Fibroblast of lung (primary cell): ENCODE results near the gene FXYD6. TPM values are rescaled to one million over a fixed set of nuclear protein-coding genes. Genes with fewer than 3 reads are reported as not detected.

Source experiments
- DNase-seq, 2 donors: peaks; one replicate each; pipeline versions ENCODE4 v3.0.0 to v3.0.0-alpha.2; 2010; ENCODE audit warnings: low read depth in 2 of 2
- H2AFZ ChIP-seq: 2 replicates; pipeline ENCODE4 v1.5.1; 2012; ENCODE audit warnings: low read length, control low read depth, inconsistent platforms
- H3K27ac ChIP-seq: 2 replicates; pipeline ENCODE4 v1.5.1; 2011; ENCODE audit warnings: low read length, control low read depth; ENCODE audit not compliant: insufficient read depth
- H3K27me3 ChIP-seq: 2 replicates; pipeline ENCODE4 v1.5.1; 2011; ENCODE audit warnings: mild to moderate bottlenecking, low read length; ENCODE audit not compliant: control insufficient read depth, insufficient read depth
- H3K36me3 ChIP-seq: 2 replicates; pipeline ENCODE4 v1.5.1; 2011; ENCODE audit warnings: low read length; ENCODE audit not compliant: control insufficient read depth, insufficient read depth
- H3K4me1 ChIP-seq: 2 replicates; pipeline ENCODE4 v1.5.1; 2011; ENCODE audit warnings: low read length; ENCODE audit not compliant: control insufficient read depth, insufficient read depth; ENCODE audit errors: extremely low read depth
- H3K4me2 ChIP-seq: 2 replicates; pipeline ENCODE4 v1.5.1; 2011; ENCODE audit warnings: low read length, control low read depth; ENCODE audit not compliant: insufficient read depth; ENCODE audit errors: extremely low read depth
- H3K4me3 ChIP-seq, 4 experiments: fragments of 200-600 bp in 1 of 4; sonication (generic) in 1 of 4; replicated peaks in 1 of 4; 2 replicates each; pipeline ENCODE4 v1.5.1; 2011 to 2016; ENCODE audit warnings: low read length in 4 of 4, low read depth in 3 of 4, mild to moderate bottlenecking in 3 of 4, control low read depth in 2 of 4, inconsistent platforms in 1 of 4, mixed read lengths in 1 of 4; ENCODE audit not compliant: insufficient read depth in 1 of 4; ENCODE audit errors: control extremely low read depth in 1 of 4
- H3K79me2 ChIP-seq: 2 replicates; pipeline ENCODE4 v1.5.1; 2012; ENCODE audit warnings: mild to moderate bottlenecking, low read length, inconsistent platforms; ENCODE audit not compliant: control insufficient read depth, insufficient read depth
- H3K9ac ChIP-seq: 2 replicates; pipeline ENCODE4 v1.5.1; 2011; ENCODE audit warnings: mild to moderate bottlenecking, low read length, control low read depth; ENCODE audit not compliant: insufficient read depth
- H3K9me3 ChIP-seq: 2 replicates; pipeline ENCODE4 v1.5.1; 2012; ENCODE audit warnings: low read depth, low read length; ENCODE audit not compliant: control insufficient read depth, insufficient read depth
- H4K20me1 ChIP-seq: 2 replicates; pipeline ENCODE4 v1.5.1; 2011; ENCODE audit warnings: low read length; ENCODE audit not compliant: control insufficient read depth, insufficient read depth; ENCODE audit errors: extremely low read depth
- CTCF ChIP-seq, 2 donors: IDR thresholded peaks in 1 of 2; conservative IDR thresholded peaks in 1 of 2; 1 replicate in 1 of 2; 2 replicates in 1 of 2; pipeline ENCODE4 v1.5.1; 2011 to 2012; ENCODE audit warnings: low read length in 2 of 2, control low read depth in 1 of 2, inconsistent platforms in 1 of 2, low read depth in 1 of 2, mild to moderate bottlenecking in 1 of 2
- EZH2 ChIP-seq: IDR thresholded peaks from 2 replicates; pipeline ENCODE4 v1.5.1; 2012; ENCODE audit warnings: low read length, control low read depth, mild to moderate bottlenecking; ENCODE audit errors: missing control alignments
- polyA plus RNA-seq, 2 donors: library from polyadenylated mRNA; depleted of rRNA in 1 of 2; stranded (reverse) in 1 of 2; unstranded in 1 of 2; fragments of >200 nt; gene quantifications; 2 replicates each; pipeline ENCODE4 v1.2.1, GENCODE V29; 2011 to 2012; ENCODE audit warnings: missing spikeins in 1 of 2
- total RNA-seq: library from RNA; depleted of rRNA; stranded (reverse); fragments of >200 nt; gene quantifications from 2 replicates; pipeline ENCODE4 v1.2.1, GENCODE V29; 2014

FXYD6 gene
- total and polyA plus RNA-seq, 2 donors (not counting 1 experiment from before 2014, with no cell fraction given): 0.43 to 5.1 TPM

- no peak overlapping the region for H2AFZ ChIP-seq
- H3K4me2 ChIP-seq: no peak overlapping the region
- TF ChIP-seq EZH2 (no peak), CTCF (conservative IDR thresholded peaks at IDR 0.05 in 1 of 2, IDR thresholded peaks at IDR 0.05 in 1 of 2; ENCODE audit: low read depth in 1 of 2, low read length in 2 of 2) (no peak)
These were observed 21.6 kb upstream of the FXYD6 start for GRCh38 chr11:117898059-117898458.

GRCh38 chr11:117892651-117893050 lies 16.2 kb upstream of the FXYD6 start:
- no peak overlapping the region for H2AFZ ChIP-seq
- H3K27ac ChIP-seq: no peak overlapping the region
- no peak overlapping the region for H3K4me3 ChIP-seq
- peaks cover 2% of the 10 kb centered on the region for H4K20me1 ChIP-seq
- H3K4me2 ChIP-seq: no peak overlapping the region
- H3K79me2 ChIP-seq: no peaks in the 10 kb centered on the region
- H3K27me3 ChIP-seq: peaks cover 2% of the 10 kb centered on the region
- no peaks in the 10 kb centered on the region for H3K36me3 ChIP-seq
- no peak for DNase-seq
- no peak overlapping the region for H3K9ac ChIP-seq
- H3K4me1 ChIP-seq: no peaks in the 10 kb centered on the region
- no peaks in the 10 kb centered on the region for H3K9me3 ChIP-seq
- TF ChIP-seq EZH2 (no peak), CTCF (conservative IDR thresholded peaks at IDR 0.05 in 1 of 2, IDR thresholded peaks at IDR 0.05 in 1 of 2; ENCODE audit: low read depth in 1 of 2, low read length in 2 of 2) (no peak)

More at GRCh38 chr11:117898059-117898458, 21.6 kb upstream of the FXYD6 start:
- Histone ChIP-seq H3K36me3 (no peaks in the 10 kb centered on the region), H3K9ac (no peak overlapping the region), H3K4me3 (no peak overlapping the region), H3K27ac (no peak overlapping the region), H3K79me2 (no peaks in the 10 kb centered on the region), H3K4me1 (no peaks in the 10 kb centered on the region), H3K9me3 (no peaks in the 10 kb centered on the region), H4K20me1 (no peaks in the 10 kb centered on the region), H3K27me3 (peaks cover 2% of the 10 kb centered on the region)
- no peak for DNase-seq

- no peaks in the 10 kb centered on the region for H3K36me3 ChIP-seq
- no peak for DNase-seq
These were observed 14.9 kb upstream of the FXYD6 start for GRCh38 chr11:117891362-117891761.

More at GRCh38 chr11:117891362-117891761, 14.9 kb upstream of the FXYD6 start:
- no peaks in the 10 kb centered on the region for H3K79me2 ChIP-seq
- TF ChIP-seq CTCF (conservative IDR thresholded peaks at IDR 0.05 in 1 of 2, IDR thresholded peaks at IDR 0.05 in 1 of 2; ENCODE audit: low read depth in 1 of 2, low read length in 2 of 2) (no peak), EZH2 (no peak)
- H3K27ac ChIP-seq: no peak overlapping the region
- H3K9me3 ChIP-seq: no peaks in the 10 kb centered on the region
- H3K4me3 ChIP-seq: no peak overlapping the region
- H3K4me2 ChIP-seq: no peak overlapping the region
- H4K20me1 ChIP-seq: peaks cover 2% of the 10 kb centered on the region
- H3K9ac ChIP-seq: no peak overlapping the region
- no peak overlapping the region for H2AFZ ChIP-seq
- H3K27me3 ChIP-seq: no peaks in the 10 kb centered on the region
- no peaks in the 10 kb centered on the region for H3K4me1 ChIP-seq
